GM10266 (cell line): Measurements from ENCODE around the gene NAP1L5.

Experiments
- DNase-seq: peaks from one replicate; pipeline ENCODE4 v3.0.0; 2012; ENCODE audit errors: extremely low spot score
- TF ChIP-seq, protein P1 (sequence below): IDR thresholded peaks from 2 replicates; pipeline ENCODE4 v1.5.1; 2012; ENCODE audit warnings: mild to moderate bottlenecking, low read depth; ENCODE audit not compliant: control insufficient read depth, insufficient read depth; ENCODE audit errors: missing control alignments

NAP1L5 gene

DNA sequence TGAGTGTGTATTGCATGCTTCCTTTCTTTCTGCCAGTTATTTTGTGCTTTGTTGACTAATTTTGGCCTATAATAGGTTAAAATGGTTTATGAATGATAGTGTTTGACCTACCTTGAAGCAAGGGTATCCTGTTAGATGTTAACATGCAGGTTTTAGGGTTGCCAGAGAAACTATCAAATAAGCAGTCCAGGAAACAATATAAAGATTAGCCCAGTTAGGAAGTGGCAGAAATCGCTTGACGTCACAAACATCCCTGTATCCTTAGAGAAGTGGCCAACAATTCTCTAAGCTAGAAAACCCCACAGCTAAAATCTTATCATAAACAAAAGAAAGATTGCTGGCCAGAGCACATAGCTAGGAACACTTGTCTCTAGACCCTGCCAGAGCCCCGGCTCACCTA lies 3.8 kb downstream of the NAP1L5 start:
- TF ChIP-seq, protein P1, sequence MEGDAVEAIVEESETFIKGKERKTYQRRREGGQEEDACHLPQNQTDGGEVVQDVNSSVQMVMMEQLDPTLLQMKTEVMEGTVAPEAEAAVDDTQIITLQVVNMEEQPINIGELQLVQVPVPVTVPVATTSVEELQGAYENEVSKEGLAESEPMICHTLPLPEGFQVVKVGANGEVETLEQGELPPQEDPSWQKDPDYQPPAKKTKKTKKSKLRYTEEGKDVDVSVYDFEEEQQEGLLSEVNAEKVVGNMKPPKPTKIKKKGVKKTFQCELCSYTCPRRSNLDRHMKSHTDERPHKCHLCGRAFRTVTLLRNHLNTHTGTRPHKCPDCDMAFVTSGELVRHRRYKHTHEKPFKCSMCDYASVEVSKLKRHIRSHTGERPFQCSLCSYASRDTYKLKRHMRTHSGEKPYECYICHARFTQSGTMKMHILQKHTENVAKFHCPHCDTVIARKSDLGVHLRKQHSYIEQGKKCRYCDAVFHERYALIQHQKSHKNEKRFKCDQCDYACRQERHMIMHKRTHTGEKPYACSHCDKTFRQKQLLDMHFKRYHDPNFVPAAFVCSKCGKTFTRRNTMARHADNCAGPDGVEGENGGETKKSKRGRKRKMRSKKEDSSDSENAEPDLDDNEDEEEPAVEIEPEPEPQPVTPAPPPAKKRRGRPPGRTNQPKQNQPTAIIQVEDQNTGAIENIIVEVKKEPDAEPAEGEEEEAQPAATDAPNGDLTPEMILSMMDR: no peak
- DNase-seq: no peak

DNA sequence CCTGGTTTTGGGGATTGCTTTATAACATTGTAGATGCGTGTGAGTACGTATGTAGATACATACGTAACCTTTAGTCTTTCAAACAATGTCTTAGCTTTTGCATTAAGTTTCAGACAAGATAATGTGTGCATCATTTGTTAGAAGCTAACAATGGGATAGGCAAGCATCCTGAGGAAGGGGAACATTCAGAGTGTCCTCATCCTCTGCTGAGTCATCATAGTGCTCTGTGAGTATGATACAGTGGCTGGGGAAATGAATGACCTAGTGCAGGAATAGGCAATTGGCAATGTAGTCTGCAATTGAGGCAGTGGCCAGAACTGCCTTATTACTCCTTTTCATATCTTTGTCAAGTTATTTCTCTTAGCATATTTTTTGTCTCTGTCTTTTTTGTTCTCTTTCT lies 7.3 kb downstream of the NAP1L5 start:
- TF ChIP-seq, protein P1: no peak
- DNase-seq: no peak

DNA sequence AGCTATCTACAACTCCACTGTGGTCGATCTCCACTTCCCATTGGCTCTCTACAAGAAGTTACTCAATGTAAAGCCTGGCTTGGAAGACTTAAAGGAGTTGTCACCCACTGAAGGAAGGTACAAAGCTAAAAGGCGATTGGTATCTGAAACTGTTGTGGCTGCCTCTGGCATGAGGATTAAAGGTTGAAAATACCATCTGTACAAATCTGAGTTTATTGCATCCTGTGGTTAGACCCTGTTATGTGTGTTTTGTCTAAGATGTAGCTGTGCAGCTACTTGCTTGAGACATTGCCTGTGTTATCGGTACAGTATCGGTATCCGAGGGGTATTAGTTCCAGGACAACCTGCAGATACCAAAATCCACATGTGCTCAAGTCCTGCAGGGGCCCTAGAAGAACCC lies 16.4 kb downstream of the NAP1L5 start:
- TF ChIP-seq, protein P1: no peak

DNA sequence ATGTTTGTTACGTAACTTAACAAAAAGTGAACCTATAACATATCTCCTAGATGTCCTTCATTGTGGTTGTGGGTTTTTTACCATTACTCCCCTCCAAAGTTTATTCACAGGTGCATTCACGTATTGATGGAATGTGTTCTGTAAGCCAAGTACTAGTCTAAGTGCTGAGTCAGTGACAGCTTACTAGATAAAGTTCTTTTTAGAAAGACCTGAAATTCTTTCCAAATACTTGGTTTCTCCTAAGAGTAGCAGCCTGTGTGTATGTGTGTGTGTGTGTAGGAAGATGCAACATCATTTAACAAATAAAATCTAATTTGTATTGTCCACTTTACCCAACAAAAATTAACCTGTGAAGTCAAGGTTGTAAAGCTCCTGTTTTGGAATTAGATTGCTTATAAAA lies 22.1 kb downstream of the NAP1L5 start:
- DNase-seq: no peak
- TF ChIP-seq, protein P1: no peak

More for the DNA sequence above, 16.4 kb downstream of the NAP1L5 start:
- no peak for DNase-seq

DNA sequence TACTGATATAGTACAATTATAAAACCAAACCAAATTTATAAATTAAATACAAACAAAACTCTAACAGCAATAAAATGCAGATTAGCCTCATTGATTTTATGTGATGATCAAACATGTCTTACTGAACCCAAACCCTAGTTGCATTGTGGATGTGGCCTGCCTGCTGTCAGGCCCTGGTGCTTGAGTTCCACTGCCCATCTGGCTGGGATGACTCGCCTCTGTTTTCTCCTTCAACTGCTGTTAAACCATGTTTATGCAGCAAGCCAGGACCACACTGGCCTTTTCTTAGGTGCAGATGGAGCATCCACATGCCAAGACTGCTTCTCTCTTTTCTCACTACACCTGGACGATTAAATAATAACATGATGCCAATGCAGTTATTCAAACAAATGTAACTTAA lies 22.6 kb downstream of the NAP1L5 start:
- DNase-seq: no peak

DNA sequence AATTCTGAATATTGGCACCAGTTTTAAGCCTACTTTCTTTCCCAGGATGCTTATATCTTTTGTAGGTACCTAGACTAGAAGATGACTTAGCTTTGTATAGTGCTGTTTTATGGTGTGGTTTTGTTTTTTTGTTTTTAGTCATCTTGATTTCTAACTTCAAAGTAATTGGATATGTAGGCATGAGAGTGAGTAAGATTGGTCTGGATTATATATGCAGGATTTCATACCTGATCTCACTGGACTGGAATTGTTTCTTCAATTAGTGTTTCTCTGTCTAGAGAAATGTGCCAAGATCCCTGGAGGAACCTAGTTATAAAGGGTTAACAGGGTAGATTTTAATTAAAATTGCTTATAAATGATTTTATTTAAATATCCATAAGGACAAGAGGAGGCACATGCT lies 23.1 kb downstream of the NAP1L5 start:
- TF ChIP-seq, protein P1: no peak
- no peak for DNase-seq

More for the DNA sequence above, 22.6 kb downstream of the NAP1L5 start:
- TF ChIP-seq, protein P1: no peak

DNA sequence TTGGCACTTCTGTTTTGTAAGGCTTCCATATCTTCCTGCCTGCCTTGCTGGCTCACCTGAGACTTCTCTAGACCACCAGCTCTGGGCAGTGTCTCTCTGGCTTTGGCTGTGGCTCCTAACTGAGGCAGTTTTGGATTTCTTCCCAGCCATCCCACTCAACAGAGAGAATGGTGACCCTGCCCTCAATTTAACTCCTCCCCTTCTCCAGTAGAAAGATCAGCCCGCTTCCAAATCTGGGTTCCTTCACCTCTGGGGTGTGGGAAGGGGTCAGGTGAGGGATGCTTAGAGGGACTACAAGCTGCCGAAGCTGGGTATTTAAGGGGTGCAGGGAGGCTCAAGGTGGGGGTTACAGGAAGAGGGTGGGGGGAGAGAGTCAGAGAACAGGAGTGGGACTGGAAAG lies 23.7 kb downstream of the NAP1L5 start:
- TF ChIP-seq, protein P1: no peak
- DNase-seq: no peak
